ENCODE measurements around the gene FAM20A. TPM values are rescaled to one million over a fixed set of nuclear protein-coding genes. Genes with fewer than 3 reads are reported as not detected.
A peak's percentile ranks its signal among the peaks of the same experiment; 100 is the strongest.
"Not testable (repeated sequence)": the region's sequence is repeated elsewhere in the genome, so short reads cannot be mapped to it uniquely, and the experiment has no call there.

Gene FAM20A
- total RNA-seq, 1 experiment from 2014 or later: 0.11 TPM

DNA sequence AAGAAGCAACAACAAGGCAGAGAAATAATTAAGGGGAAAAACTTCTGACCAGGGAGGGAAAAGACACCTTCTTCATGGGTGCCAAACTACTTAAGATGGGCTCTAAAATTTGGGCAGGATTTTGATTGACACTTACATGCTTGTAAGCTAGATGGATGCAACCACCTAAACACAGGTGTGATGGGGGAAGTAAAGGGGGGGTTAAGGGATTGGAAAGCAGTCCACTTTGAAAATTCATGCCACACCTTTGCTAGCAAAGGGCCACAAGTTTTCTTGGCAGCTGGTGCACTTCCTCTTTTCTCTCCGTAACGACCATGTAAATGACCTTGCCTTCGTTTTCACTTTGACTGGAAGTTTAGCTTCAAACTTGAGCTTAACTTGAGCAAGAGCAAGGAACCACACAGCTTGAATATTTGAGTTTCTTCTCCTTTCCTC lies 103.3 kb downstream of the FAM20A start:
- no peaks in the 10 kb centered on the region for H3F3A ChIP-seq (ENCODE audit: low read length, unreplicated experiment)
- BruUV-seq (replicated peaks): no TSS peak
- H3K4me2 ChIP-seq (ENCODE audit: low read length): no peak overlapping the region
- TF ChIP-seq EZH2 (IDR thresholded peaks at IDR 0.05; ENCODE audit: low read length, unreplicated experiment) (no peak), EZH2phosphoT487 (IDR thresholded peaks at IDR 0.05; ENCODE audit: borderline replicate concordance, low read length) (no peak)
- TF ChIP-seq, protein P1, sequence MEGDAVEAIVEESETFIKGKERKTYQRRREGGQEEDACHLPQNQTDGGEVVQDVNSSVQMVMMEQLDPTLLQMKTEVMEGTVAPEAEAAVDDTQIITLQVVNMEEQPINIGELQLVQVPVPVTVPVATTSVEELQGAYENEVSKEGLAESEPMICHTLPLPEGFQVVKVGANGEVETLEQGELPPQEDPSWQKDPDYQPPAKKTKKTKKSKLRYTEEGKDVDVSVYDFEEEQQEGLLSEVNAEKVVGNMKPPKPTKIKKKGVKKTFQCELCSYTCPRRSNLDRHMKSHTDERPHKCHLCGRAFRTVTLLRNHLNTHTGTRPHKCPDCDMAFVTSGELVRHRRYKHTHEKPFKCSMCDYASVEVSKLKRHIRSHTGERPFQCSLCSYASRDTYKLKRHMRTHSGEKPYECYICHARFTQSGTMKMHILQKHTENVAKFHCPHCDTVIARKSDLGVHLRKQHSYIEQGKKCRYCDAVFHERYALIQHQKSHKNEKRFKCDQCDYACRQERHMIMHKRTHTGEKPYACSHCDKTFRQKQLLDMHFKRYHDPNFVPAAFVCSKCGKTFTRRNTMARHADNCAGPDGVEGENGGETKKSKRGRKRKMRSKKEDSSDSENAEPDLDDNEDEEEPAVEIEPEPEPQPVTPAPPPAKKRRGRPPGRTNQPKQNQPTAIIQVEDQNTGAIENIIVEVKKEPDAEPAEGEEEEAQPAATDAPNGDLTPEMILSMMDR (conservative IDR thresholded peaks at IDR 0.05; ENCODE audit: low read depth, low read length): no peak
- CTCF ChIA-PET: no interaction called here
- no peak for DNase-seq
- no peaks in the 10 kb centered on the region for H3K9me3 ChIP-seq (ENCODE audit: low read length)
- no peaks in the 10 kb centered on the region for H3K27me3 ChIP-seq (ENCODE audit: low read length)
- POLR2A ChIA-PET (ENCODE audit: unreplicated experiment): interaction anchor here (0.6 kb wide), 1 partner anchor 47 kb away, joined by 3 read pairs; no protein-coding TSS in a partner anchor
- H4K20me1 ChIP-seq (ENCODE audit: low read length): no peaks in the 10 kb centered on the region
- intact Hi-C loops (cut with micrococcal nuclease): no loop called here
- no peaks in the 10 kb centered on the region for H3K79me2 ChIP-seq (ENCODE audit: low read length)
- no peaks in the 10 kb centered on the region for H3K4me1 ChIP-seq (ENCODE audit: insufficient read depth, low read length)
- H3K4me3 ChIP-seq (ENCODE audit: low read length): no peak overlapping the region
- H3K9me2 ChIP-seq (replicated peaks; ENCODE audit: low read length): no peaks in the 10 kb centered on the region
- H3K36me3 ChIP-seq (ENCODE audit: low read depth, low read length): no peaks in the 10 kb centered on the region
- ATAC-seq: no peak
- no peak overlapping the region for H3K27ac ChIP-seq (ENCODE audit: low read length)
- H2AFZ ChIP-seq (ENCODE audit: low read length): no peak overlapping the region
- H3K9ac ChIP-seq (ENCODE audit: low read length): no peak overlapping the region

- Histone ChIP-seq H3K9me3 (ENCODE audit: low read length) (no peaks in the 10 kb centered on the region), H3K27ac (ENCODE audit: low read length) (no peak overlapping the region), H3K4me3 (ENCODE audit: low read length) (no peak overlapping the region), H3K4me1 (ENCODE audit: insufficient read depth, low read length) (peaks cover 7% of the 10 kb centered on the region; the same call in 1 of the 2 replicates), H4K20me1 (ENCODE audit: low read length) (no peaks in the 10 kb centered on the region), H3K4me2 (ENCODE audit: low read length) (no peak overlapping the region), H3K36me3 (ENCODE audit: low read depth, low read length) (no peaks in the 10 kb centered on the region), H3K79me2 (ENCODE audit: low read length) (no peaks in the 10 kb centered on the region), H2AFZ (ENCODE audit: low read length) (no peak overlapping the region), H3K9me2 (replicated peaks; ENCODE audit: low read length) (no peaks in the 10 kb centered on the region), H3F3A (ENCODE audit: low read length, unreplicated experiment) (no peaks in the 10 kb centered on the region), H3K9ac (ENCODE audit: low read length) (no peak overlapping the region), H3K27me3 (ENCODE audit: low read length) (no peaks in the 10 kb centered on the region)
- ATAC-seq: no peak
- POLR2A ChIA-PET (ENCODE audit: unreplicated experiment): no interaction called here
- CTCF ChIA-PET: no interaction called here
- intact Hi-C loops (cut with micrococcal nuclease): no loop called here
- no peak for DNase-seq
- BruUV-seq (replicated peaks): no TSS peak
- TF ChIP-seq EZH2 (IDR thresholded peaks at IDR 0.05; ENCODE audit: low read length, unreplicated experiment): no peak
- TF ChIP-seq EZH2phosphoT487 (IDR thresholded peaks at IDR 0.05; ENCODE audit: borderline replicate concordance, low read length): no peak
- TF ChIP-seq, protein P1 (conservative IDR thresholded peaks at IDR 0.05; ENCODE audit: low read depth, low read length): no peak
Measured at GRCh38 chr17:68495081-68495480, 106.1 kb downstream of the FAM20A start.

DNA sequence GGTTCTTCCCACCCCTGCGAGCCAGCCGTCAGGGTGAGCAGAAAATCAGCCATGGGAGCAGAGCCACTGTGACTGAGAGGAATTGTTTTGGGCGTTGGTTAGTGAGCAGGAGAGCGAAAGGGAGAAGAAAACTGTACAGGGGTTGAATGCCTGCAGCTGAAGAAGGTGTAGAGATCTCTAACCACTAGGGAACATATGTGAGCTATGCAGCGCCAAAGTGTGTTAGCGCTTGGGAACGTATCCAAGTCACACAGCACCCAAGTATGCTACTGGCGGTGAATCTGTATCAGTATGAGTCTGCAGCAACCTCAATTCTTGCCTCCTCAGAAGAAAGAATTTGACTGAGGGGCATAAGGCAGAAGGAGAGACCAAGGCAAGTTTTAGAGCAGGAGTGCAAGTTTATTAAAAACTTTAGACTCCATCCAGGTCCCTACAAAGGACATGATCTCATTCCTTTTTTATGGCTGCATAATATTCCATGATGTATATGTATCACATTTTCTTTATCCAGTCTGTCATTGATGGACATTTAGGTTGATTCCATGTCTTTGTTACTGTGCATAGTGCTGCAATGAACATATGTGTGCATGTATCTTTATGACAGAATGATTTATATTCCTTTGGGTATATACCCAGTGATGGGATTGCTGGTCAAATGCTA lies 108.6 kb downstream of the FAM20A start:
- peak overlapping the region; percentile 57 for H3K4me2 ChIP-seq (ENCODE audit: low read length)
- BruUV-seq (replicated peaks); CTCF ChIA-PET; H3F3A ChIP-seq (ENCODE audit: low read length, unreplicated experiment); H3K4me1 ChIP-seq (ENCODE audit: insufficient read depth, low read length); H3K36me3 ChIP-seq (ENCODE audit: low read depth, low read length); H3K4me3 ChIP-seq (ENCODE audit: low read length); intact Hi-C loops (cut with micrococcal nuclease); H3K9ac ChIP-seq (ENCODE audit: low read length); H3K79me2 ChIP-seq (ENCODE audit: low read length); H3K27me3 ChIP-seq (ENCODE audit: low read length); H3K9me2 ChIP-seq (replicated peaks; ENCODE audit: low read length); H3K9me3 ChIP-seq (ENCODE audit: low read length); H3K27ac ChIP-seq (ENCODE audit: low read length); POLR2A ChIA-PET (ENCODE audit: unreplicated experiment); H4K20me1 ChIP-seq (ENCODE audit: low read length): not testable (repeated sequence)
- DNase-seq: peak; percentile 25
- peak; percentile 23 for ATAC-seq
- peak overlapping the region; percentile 24; the same call in 1 of the 2 replicates for H2AFZ ChIP-seq (ENCODE audit: low read length)
